Measurements from ENCODE around the gene SYNGR1.

DNA sequence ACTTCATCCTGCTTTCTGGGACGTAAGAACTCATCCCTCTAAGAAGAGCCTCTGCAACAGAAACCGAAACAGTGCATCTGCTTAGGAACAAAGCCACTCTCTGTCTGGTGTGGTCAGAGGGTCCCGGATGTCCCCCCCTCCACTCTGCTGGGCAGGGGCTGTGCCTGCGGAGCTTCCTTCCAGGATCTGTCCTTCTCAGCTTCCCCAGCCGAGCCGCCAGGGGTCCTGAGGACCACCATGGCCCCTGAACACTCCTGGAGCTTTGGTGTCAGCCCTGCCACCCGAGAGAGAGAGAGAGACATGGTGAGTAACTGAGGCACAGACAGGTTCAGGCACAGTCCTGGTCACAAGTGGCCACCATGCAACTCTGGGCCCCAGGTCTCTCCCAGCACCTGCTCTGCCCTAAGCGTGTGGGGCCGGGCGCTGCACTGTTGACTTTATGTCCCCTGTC is 82.6 kb downstream of the SYNGR1 start:
- TF ChIP-seq, protein P1, sequence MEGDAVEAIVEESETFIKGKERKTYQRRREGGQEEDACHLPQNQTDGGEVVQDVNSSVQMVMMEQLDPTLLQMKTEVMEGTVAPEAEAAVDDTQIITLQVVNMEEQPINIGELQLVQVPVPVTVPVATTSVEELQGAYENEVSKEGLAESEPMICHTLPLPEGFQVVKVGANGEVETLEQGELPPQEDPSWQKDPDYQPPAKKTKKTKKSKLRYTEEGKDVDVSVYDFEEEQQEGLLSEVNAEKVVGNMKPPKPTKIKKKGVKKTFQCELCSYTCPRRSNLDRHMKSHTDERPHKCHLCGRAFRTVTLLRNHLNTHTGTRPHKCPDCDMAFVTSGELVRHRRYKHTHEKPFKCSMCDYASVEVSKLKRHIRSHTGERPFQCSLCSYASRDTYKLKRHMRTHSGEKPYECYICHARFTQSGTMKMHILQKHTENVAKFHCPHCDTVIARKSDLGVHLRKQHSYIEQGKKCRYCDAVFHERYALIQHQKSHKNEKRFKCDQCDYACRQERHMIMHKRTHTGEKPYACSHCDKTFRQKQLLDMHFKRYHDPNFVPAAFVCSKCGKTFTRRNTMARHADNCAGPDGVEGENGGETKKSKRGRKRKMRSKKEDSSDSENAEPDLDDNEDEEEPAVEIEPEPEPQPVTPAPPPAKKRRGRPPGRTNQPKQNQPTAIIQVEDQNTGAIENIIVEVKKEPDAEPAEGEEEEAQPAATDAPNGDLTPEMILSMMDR (conservative IDR thresholded peaks at IDR 0.05; ENCODE audit: low read depth in 2 of 2): no peak
- TF ChIP-seq EZH2 (IDR thresholded peaks at IDR 0.05; ENCODE audit: low read depth, unreplicated experiment): no peak
- TF ChIP-seq, protein P2, sequence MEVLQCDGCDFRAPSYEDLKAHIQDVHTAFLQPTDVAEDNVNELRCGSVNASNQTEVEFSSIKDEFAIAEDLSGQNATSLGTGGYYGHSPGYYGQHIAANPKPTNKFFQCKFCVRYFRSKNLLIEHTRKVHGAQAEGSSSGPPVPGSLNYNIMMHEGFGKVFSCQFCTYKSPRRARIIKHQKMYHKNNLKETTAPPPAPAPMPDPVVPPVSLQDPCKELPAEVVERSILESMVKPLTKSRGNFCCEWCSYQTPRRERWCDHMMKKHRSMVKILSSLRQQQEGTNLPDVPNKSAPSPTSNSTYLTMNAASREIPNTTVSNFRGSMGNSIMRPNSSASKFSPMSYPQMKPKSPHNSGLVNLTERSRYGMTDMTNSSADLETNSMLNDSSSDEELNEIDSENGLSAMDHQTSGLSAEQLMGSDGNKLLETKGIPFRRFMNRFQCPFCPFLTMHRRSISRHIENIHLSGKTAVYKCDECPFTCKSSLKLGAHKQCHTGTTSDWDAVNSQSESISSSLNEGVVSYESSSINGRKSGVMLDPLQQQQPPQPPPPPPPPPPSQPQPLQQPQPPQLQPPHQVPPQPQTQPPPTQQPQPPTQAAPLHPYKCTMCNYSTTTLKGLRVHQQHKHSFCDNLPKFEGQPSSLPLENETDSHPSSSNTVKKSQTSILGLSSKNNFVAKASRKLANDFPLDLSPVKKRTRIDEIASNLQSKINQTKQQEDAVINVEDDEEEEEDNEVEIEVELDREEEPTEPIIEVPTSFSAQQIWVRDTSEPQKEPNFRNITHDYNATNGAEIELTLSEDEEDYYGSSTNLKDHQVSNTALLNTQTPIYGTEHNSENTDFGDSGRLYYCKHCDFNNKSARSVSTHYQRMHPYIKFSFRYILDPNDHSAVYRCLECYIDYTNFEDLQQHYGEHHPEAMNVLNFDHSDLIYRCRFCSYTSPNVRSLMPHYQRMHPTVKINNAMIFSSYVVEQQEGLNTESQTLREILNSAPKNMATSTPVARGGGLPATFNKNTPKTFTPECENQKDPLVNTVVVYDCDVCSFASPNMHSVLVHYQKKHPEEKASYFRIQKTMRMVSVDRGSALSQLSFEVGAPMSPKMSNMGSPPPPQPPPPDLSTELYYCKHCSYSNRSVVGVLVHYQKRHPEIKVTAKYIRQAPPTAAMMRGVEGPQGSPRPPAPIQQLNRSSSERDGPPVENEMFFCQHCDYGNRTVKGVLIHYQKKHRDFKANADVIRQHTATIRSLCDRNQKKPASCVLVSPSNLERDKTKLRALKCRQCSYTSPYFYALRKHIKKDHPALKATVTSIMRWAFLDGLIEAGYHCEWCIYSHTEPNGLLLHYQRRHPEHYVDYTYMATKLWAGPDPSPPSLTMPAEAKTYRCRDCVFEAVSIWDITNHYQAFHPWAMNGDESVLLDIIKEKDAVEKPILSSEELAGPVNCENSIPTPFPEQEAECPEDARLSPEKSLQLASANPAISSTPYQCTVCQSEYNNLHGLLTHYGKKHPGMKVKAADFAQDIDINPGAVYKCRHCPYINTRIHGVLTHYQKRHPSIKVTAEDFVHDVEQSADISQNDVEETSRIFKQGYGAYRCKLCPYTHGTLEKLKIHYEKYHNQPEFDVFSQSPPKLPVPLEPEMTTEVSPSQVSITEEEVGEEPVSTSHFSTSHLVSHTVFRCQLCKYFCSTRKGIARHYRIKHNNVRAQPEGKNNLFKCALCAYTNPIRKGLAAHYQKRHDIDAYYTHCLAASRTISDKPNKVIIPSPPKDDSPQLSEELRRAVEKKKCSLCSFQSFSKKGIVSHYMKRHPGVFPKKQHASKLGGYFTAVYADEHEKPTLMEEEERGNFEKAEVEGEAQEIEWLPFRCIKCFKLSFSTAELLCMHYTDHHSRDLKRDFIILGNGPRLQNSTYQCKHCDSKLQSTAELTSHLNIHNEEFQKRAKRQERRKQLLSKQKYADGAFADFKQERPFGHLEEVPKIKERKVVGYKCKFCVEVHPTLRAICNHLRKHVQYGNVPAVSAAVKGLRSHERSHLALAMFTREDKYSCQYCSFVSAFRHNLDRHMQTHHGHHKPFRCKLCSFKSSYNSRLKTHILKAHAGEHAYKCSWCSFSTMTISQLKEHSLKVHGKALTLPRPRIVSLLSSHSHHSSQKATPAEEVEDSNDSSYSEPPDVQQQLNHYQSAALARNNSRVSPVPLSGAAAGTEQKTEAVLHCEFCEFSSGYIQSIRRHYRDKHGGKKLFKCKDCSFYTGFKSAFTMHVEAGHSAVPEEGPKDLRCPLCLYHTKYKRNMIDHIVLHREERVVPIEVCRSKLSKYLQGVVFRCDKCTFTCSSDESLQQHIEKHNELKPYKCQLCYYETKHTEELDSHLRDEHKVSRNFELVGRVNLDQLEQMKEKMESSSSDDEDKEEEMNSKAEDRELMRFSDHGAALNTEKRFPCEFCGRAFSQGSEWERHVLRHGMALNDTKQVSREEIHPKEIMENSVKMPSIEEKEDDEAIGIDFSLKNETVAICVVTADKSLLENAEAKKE (CRISPR knock-in tag; IDR thresholded peaks at IDR 0.05): no peak
- no peak for TF ChIP-seq CREB1 (CRISPR knock-in tag; IDR thresholded peaks at IDR 0.05; ENCODE audit: low read depth)
- TF ChIP-seq EZH2phosphoT487 (IDR thresholded peaks at IDR 0.05; ENCODE audit: unreplicated experiment): no peak
- no peak for TF ChIP-seq POLR2AphosphoS5 (IDR thresholded peaks at IDR 0.05; ENCODE audit: low read depth)
- no peak for TF ChIP-seq STAT1 (IDR thresholded peaks at IDR 0.05; ENCODE audit: unreplicated experiment)
- no peak for TF ChIP-seq JUNB (IDR thresholded peaks at IDR 0.05; ENCODE audit: unreplicated experiment)
- TF ChIP-seq NANOG (IDR thresholded peaks at IDR 0.05; ENCODE audit: borderline replicate concordance): no peak
- TF ChIP-seq, protein P3, sequence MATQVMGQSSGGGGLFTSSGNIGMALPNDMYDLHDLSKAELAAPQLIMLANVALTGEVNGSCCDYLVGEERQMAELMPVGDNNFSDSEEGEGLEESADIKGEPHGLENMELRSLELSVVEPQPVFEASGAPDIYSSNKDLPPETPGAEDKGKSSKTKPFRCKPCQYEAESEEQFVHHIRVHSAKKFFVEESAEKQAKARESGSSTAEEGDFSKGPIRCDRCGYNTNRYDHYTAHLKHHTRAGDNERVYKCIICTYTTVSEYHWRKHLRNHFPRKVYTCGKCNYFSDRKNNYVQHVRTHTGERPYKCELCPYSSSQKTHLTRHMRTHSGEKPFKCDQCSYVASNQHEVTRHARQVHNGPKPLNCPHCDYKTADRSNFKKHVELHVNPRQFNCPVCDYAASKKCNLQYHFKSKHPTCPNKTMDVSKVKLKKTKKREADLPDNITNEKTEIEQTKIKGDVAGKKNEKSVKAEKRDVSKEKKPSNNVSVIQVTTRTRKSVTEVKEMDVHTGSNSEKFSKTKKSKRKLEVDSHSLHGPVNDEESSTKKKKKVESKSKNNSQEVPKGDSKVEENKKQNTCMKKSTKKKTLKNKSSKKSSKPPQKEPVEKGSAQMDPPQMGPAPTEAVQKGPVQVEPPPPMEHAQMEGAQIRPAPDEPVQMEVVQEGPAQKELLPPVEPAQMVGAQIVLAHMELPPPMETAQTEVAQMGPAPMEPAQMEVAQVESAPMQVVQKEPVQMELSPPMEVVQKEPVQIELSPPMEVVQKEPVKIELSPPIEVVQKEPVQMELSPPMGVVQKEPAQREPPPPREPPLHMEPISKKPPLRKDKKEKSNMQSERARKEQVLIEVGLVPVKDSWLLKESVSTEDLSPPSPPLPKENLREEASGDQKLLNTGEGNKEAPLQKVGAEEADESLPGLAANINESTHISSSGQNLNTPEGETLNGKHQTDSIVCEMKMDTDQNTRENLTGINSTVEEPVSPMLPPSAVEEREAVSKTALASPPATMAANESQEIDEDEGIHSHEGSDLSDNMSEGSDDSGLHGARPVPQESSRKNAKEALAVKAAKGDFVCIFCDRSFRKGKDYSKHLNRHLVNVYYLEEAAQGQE (IDR thresholded peaks at IDR 0.05; ENCODE audit: unreplicated experiment): no peak
- no peak for TF ChIP-seq ZNF331 (CRISPR knock-in tag; IDR thresholded peaks at IDR 0.05; ENCODE audit: low read depth)
